ENCODE data around the gene IRX2.

DNA sequence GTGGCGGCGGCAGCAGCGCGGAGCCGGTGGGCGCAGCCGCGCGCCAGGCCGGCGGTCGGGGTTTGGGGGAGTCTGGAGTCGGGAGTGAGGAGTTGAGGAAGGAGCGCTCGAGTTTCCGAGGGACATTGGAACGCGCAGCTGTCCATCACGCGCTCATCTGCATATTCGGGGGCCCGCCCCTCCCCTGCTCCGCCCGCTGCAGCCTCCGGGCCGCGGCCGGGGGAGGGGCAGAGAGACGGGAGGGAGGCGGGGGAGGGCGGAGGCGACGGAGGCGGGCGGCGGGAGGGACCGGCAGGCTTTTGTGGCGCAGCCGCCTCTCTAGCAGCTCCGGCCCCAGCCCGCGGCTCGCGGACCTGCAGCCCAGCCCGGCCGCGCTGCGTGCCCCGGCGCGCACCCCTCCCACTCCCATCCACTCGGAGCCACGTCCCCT is at the start of gene IRX2:
- TF ChIP-seq, protein P1, sequence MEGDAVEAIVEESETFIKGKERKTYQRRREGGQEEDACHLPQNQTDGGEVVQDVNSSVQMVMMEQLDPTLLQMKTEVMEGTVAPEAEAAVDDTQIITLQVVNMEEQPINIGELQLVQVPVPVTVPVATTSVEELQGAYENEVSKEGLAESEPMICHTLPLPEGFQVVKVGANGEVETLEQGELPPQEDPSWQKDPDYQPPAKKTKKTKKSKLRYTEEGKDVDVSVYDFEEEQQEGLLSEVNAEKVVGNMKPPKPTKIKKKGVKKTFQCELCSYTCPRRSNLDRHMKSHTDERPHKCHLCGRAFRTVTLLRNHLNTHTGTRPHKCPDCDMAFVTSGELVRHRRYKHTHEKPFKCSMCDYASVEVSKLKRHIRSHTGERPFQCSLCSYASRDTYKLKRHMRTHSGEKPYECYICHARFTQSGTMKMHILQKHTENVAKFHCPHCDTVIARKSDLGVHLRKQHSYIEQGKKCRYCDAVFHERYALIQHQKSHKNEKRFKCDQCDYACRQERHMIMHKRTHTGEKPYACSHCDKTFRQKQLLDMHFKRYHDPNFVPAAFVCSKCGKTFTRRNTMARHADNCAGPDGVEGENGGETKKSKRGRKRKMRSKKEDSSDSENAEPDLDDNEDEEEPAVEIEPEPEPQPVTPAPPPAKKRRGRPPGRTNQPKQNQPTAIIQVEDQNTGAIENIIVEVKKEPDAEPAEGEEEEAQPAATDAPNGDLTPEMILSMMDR (IDR thresholded peaks at IDR 0.05; ENCODE audit: control extremely low read depth in 1 of 3, insufficient read depth in 1 of 3, low read depth in 1 of 3, low read length in 3 of 3): no peak
- TF ChIP-seq POLR2A (IDR thresholded peaks at IDR 0.05; ENCODE audit: control extremely low read depth in 1 of 2, low read depth in 2 of 2, low read length in 2 of 2) (peak in 1 of 2 experiments; percentile 84; a peak in 2 of 3 replicates), POLR2AphosphoS5 (IDR thresholded peaks at IDR 0.05; ENCODE audit: low read depth, low read length) (peak; percentile 83; the same call in 1 of the 2 replicates), EZH2 (IDR thresholded peaks at IDR 0.05; ENCODE audit: low read depth, low read length, severe bottlenecking) (no peak), SIRT6 (IDR thresholded peaks at IDR 0.05; ENCODE audit: low read length) (no peak), TBP (IDR thresholded peaks at IDR 0.05; ENCODE audit: low read depth, low read length) (peak; percentile 95), CREB1 (IDR thresholded peaks at IDR 0.05) (no peak), CEBPB (IDR thresholded peaks at IDR 0.05; ENCODE audit: low read depth, low read length) (no peak), CHD2 (IDR thresholded peaks at IDR 0.05; ENCODE audit: low read length) (no peak), SP4 (IDR thresholded peaks at IDR 0.05; ENCODE audit: low read length) (no peak), HDAC6 (IDR thresholded peaks at IDR 0.05; ENCODE audit: low read depth, low read length) (no peak), EP300 (IDR thresholded peaks at IDR 0.05; ENCODE audit: borderline replicate concordance in 1 of 2, low read depth in 2 of 2, low read length in 2 of 2) (no peak)
- TF ChIP-seq, protein P2, sequence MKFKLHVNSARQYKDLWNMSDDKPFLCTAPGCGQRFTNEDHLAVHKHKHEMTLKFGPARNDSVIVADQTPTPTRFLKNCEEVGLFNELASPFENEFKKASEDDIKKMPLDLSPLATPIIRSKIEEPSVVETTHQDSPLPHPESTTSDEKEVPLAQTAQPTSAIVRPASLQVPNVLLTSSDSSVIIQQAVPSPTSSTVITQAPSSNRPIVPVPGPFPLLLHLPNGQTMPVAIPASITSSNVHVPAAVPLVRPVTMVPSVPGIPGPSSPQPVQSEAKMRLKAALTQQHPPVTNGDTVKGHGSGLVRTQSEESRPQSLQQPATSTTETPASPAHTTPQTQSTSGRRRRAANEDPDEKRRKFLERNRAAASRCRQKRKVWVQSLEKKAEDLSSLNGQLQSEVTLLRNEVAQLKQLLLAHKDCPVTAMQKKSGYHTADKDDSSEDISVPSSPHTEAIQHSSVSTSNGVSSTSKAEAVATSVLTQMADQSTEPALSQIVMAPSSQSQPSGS (IDR thresholded peaks at IDR 0.05; ENCODE audit: low read length): no peak
